B cell (primary cell): ENCODE results near the gene ZNF652.

Experiments used
- EZH2 ChIP-seq: IDR thresholded peaks from 2 replicates; pipeline ENCODE4 v1.6.1; 2012; ENCODE audit warnings: borderline replicate concordance, low read depth, mild to moderate bottlenecking, moderate library complexity, low read length; ENCODE audit not compliant: insufficient read depth, poor library complexity, severe bottlenecking
- TF ChIP-seq, protein P1 (sequence below): fragments of 200-600 bp; IDR thresholded peaks from one replicate; pipeline ENCODE4 v1.8.0; 2022; ENCODE audit warnings: antibody characterized with exemption, mild to moderate bottlenecking

DNA sequence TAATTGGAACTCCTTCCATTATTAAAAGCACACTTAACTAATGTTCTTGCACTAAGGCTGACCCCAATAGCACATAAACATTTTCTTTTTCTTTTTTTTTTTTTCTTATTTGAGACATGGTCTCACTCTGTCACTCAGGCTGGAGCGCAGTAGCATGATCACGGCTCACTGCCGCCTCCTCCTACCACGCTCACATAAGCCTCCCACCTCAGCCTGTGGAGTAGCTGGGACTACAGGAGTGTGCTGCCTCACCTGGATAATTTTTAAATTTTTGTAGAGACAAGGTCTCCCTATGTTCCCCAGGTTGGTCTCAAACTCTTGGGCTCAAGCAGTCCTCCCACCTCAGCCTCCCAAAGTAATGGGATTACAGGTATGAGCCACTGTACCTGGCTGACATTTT lies 1.2 kb upstream of the ZNF652 start:
- TF ChIP-seq, protein P1, sequence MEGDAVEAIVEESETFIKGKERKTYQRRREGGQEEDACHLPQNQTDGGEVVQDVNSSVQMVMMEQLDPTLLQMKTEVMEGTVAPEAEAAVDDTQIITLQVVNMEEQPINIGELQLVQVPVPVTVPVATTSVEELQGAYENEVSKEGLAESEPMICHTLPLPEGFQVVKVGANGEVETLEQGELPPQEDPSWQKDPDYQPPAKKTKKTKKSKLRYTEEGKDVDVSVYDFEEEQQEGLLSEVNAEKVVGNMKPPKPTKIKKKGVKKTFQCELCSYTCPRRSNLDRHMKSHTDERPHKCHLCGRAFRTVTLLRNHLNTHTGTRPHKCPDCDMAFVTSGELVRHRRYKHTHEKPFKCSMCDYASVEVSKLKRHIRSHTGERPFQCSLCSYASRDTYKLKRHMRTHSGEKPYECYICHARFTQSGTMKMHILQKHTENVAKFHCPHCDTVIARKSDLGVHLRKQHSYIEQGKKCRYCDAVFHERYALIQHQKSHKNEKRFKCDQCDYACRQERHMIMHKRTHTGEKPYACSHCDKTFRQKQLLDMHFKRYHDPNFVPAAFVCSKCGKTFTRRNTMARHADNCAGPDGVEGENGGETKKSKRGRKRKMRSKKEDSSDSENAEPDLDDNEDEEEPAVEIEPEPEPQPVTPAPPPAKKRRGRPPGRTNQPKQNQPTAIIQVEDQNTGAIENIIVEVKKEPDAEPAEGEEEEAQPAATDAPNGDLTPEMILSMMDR: no peak
- TF ChIP-seq EZH2: no peak
